Measurements from ENCODE around the gene ITGB8.

Gene ITGB8

GRCh38 chr7:20412032-20412431 is 81.3 kb downstream of the ITGB8 start:
- TF ChIP-seq, protein P1, sequence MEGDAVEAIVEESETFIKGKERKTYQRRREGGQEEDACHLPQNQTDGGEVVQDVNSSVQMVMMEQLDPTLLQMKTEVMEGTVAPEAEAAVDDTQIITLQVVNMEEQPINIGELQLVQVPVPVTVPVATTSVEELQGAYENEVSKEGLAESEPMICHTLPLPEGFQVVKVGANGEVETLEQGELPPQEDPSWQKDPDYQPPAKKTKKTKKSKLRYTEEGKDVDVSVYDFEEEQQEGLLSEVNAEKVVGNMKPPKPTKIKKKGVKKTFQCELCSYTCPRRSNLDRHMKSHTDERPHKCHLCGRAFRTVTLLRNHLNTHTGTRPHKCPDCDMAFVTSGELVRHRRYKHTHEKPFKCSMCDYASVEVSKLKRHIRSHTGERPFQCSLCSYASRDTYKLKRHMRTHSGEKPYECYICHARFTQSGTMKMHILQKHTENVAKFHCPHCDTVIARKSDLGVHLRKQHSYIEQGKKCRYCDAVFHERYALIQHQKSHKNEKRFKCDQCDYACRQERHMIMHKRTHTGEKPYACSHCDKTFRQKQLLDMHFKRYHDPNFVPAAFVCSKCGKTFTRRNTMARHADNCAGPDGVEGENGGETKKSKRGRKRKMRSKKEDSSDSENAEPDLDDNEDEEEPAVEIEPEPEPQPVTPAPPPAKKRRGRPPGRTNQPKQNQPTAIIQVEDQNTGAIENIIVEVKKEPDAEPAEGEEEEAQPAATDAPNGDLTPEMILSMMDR (IDR thresholded peaks at IDR 0.05; ENCODE audit: extremely low read depth, insufficient read depth, missing control alignments): no peak
- DNase-seq (ENCODE audit: low spot score): no peak
- in situ Hi-C loops (cut with MboI; ENCODE audit: low pct_unique_long_range_greater_than_20kb, low sequenced_read_pairs, unreplicated experiment): no loop called here

- in situ Hi-C loops (cut with MboI; ENCODE audit: low pct_unique_long_range_greater_than_20kb, low sequenced_read_pairs, unreplicated experiment): no loop called here
- TF ChIP-seq, protein P1 (IDR thresholded peaks at IDR 0.05; ENCODE audit: extremely low read depth, insufficient read depth, missing control alignments): no peak
- DNase-seq (ENCODE audit: low spot score): no peak
These were observed 86.6 kb downstream of the ITGB8 start for GRCh38 chr7:20417260-20417659.

DNA sequence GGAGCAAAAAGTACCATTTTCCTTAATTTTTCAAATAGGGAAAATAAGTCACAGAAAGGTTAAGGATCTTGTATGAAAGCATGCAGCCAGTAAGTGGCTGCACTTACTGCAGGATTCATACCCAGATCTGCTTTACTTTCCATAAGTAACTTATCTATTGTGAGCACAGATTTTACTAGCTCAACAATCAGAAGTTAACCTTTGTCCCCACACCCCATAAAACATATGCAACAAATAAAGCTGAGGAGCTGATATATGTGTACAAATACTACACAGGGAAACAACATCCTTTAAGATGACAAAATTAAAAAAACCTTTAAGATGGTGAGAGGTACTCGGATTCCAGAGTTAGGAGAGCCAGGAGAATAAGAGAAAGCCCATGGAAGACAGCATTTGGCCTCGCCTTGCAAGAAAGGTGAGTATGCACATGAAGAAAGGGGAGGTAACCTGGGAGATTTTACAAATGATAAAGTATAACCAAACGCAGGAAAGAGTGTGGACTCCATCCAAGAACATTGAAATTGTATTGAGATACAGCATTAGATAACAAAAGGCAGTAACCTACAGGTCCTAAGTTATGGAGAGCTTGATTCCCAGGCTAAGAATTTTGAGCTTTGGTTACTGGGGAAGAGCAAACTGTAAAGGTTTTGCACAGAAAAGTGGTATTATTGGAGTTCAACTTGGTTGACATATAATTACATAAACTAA is 87.1 kb downstream of the ITGB8 start:
- TF ChIP-seq, protein P1 (IDR thresholded peaks at IDR 0.05; ENCODE audit: extremely low read depth, insufficient read depth, missing control alignments): no peak
- no peak for DNase-seq (ENCODE audit: low spot score)
- in situ Hi-C loops (cut with MboI; ENCODE audit: low pct_unique_long_range_greater_than_20kb, low sequenced_read_pairs, unreplicated experiment): no loop called here

DNA sequence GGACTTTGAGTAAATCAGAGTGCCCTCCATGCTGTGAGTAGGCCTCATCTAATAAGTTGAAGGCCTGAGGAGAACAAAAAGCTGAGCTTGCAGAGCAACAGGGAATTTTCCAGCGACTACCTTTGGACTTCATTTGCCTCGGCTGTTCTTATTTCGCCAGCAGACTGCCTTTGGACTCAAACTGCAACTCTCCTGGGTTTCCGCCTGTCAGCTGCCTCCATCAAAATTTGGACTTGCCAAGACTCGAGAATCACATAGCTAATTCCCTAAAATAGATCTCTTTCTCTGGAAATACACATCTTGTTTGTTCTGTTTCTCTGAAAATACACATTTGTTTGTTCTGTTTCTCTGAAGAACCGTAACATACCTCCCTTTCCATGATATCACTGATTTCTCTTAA is 93.8 kb downstream of the ITGB8 start:
- in situ Hi-C loops (cut with MboI; ENCODE audit: low pct_unique_long_range_greater_than_20kb, low sequenced_read_pairs, unreplicated experiment): no loop called here
- no peak for DNase-seq (ENCODE audit: low spot score)
- TF ChIP-seq, protein P1 (IDR thresholded peaks at IDR 0.05; ENCODE audit: extremely low read depth, insufficient read depth, missing control alignments): no peak

- DNase-seq (ENCODE audit: low spot score): no peak
- TF ChIP-seq, protein P1 (IDR thresholded peaks at IDR 0.05; ENCODE audit: extremely low read depth, insufficient read depth, missing control alignments): no peak
- in situ Hi-C loops (cut with MboI; ENCODE audit: low pct_unique_long_range_greater_than_20kb, low sequenced_read_pairs, unreplicated experiment): no loop called here
These were observed 100.0 kb downstream of the ITGB8 start for GRCh38 chr7:20430664-20431063.

DNA sequence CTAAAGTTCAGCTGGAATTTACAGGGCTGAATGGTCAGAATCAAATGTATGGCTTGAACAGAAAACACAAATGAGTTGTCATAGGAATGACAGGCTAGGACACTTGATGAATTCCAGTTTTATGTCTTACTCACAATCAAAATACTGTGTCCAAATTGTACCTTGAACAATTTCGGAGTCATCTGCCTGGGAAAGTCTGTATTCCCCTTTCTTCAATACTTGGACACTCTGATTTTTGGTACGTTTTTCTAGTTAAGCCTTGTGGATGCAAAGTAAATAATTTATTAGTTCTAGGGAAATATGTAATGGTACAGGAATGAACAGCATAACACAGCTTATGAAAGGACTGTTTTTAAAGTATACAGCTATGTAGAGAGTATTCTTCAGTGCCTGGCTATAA is 100.4 kb downstream of the ITGB8 start:
- DNase-seq (ENCODE audit: low spot score): no peak
- TF ChIP-seq, protein P1 (IDR thresholded peaks at IDR 0.05; ENCODE audit: extremely low read depth, insufficient read depth, missing control alignments): no peak
- in situ Hi-C loops (cut with MboI; ENCODE audit: low pct_unique_long_range_greater_than_20kb, low sequenced_read_pairs, unreplicated experiment): no loop called here
